SHP77 treated with DMSO at 0.1 percent for 48 hours (cell line): ENCODE data around the gene HAUS6.
"Not testable (repeated sequence)": the region's sequence is repeated elsewhere in the genome, so short reads cannot be mapped to it uniquely, and the experiment has no call there.

Source experiments
- DNase-seq: peaks from one replicate; lab custom pipeline; 2025; lab: John Stamatoyannopoulos, UW

The HAUS6 gene

DNA sequence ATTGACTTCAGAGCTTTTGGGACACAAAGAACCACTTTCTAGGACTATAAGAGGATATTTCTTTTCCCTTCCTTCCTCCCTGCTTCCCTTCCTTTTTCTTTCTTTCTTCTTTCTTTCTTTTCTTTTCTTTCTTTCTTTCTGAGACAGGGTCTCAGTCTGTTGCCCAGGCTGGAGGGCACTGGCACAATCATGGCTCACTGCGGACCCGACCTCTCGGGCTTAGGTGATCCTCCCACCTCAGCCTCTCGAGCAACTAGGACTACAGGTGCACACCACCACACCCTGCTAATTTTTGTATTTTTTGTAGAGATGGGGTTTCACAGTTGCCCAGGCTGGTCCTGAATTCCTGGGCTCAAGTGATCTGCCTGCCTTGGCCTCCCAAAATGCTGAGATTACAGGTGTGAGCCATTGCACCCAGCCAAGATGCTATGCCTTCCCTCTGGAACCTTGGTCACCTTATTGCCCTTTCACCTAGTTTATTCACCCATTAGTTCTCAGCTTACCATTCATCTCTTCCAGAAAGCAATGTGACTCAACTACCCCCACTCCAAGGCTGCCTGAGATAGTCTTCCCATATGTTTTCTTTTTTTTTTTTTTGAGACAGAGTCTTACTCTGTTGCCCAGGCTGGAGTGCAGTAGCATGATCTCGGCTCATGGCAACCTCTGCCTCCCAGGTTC lies 14.5 kb upstream of the HAUS6 start:
- DNase-seq = no peak

DNA sequence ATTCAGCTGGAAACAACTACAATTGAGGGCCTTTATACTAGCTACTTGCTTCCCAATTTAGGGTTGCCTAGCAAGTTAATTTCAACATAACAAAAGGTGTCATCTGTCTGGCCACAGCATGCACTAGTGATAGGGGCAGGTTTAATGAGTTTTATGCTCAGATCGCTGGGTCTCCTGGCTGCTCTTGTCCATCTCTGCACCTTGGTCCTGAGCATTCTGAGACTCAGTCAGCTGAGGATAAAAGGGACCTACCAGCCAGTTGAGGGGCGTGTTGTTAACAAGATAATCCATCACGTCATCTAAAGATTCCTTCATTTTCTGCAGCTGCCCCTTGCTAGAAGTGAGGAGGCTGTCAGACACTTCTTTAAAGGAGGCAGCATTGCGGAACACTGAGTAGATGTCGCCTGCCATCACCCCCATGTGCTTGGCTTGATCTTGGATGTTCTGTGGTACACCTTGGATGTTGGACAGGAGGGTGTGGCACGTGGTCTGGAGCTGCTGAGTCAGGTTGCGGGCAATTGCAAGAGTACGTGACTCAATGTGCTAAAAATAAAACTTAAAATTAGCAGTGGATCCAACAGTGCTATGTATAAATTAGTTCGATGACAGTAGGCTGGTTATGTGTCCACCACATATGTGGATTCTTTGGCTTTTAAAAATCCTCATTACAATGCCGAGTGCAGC lies 13.5 kb upstream of the HAUS6 start:
- no peak for DNase-seq

DNA sequence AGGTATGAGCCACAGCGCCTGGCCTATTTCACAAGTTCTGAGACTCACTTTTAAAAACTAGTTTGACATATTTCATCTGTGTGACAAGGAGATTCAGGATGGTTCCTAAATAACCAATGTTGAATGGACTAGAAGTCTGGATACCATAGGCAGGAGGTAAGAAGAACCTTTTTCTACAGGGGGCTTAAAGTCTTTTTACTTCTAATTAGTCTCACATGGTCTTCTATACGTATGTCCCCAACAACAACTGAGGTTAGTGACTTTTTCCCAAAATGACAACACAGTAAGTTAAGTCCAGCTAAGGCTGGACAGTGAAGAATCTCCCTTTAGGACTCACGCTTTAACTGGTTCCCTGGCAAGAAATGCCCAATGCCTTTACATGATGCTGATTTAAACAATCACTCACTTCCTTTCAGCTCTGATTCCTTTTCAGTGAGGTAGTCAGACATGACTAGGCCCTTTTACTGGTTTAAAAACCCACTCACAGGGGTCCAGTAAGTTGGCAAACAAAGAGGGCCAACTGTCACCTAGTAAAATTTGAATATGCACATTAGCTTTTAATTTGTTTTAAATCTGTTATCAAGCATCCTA lies 12.1 kb upstream of the HAUS6 start:
- DNase-seq = no peak

DNA sequence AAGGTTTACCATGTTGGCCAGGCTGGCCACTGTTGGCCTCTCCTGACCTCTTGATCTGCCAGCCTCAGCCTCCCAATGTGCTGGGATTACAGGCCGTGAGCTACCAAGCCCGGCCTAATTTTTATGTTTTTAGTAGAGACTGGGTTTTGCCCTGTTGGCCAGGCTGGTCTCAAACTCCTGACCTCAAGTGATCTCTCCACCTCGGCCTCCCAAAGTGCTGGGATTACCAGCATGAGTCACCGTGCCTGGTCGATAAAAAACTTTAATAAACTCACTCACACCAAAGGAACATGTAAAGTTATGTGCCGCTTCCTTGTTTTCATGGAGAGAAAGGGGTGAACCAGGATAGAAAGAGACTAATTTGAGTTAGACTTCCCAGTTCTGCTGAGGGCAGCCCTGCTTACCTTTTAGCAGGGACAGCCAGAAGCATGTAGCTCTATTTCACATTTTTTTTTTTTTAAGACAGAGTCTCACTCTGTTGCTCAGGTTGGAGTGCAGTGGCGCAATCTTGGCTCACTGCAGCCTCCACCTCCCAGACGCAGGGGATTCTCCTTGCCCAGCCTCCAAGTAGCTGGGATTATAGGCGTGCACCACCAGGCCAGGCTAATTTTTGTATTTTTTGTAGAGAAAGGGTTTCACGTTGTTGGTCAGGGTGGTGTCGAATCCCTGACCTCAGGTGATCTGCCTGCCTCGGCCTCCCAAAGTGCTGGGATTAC lies 11.4 kb upstream of the HAUS6 start:
- no peak for DNase-seq

DNA sequence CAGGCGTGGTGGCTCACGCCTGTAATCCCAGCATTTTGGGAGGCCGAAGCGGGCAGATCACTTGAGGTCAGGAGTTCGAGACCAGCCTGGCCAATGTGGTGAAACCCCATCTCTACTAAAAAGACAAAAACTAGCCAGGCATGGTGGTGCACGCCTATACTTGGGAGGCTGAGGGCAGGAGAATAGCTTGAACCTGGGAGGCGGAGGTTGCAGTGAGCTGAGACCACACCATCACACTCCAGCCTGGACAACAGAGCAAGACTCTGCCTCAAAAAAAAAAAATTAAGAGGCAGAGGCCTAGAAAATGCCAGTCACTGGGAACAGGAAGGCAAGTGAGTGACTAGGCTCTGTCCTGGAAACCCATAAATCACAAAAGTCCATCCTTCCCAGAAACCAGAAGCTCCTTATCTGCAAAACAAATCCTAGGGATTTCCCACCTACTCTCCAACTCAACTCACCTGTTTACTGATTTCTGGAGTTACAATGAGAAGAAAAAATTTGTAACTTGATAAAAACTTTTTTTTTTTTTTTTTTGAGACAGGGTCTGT lies 10.4 kb upstream of the HAUS6 start:
- not testable (repeated sequence) for DNase-seq

DNA sequence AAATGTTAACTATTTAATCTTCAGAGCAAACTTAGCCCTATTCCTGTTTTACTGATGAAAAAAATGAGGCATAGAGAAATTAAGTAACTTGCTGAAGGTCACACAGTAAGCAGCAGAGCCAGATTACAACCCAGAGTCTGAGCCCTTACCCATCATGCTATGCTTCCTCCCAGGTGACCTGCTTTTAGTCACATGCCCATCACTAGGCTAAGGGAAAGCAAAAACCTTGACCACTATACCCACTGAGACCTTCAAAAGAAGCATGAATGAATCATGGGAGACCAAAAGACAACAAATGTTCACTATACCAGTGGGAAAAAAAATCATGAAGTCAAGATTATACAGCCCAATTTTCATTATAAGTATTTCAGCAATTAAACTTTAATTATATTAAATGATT lies 5.3 kb upstream of the HAUS6 start:
- DNase-seq = no peak

DNA sequence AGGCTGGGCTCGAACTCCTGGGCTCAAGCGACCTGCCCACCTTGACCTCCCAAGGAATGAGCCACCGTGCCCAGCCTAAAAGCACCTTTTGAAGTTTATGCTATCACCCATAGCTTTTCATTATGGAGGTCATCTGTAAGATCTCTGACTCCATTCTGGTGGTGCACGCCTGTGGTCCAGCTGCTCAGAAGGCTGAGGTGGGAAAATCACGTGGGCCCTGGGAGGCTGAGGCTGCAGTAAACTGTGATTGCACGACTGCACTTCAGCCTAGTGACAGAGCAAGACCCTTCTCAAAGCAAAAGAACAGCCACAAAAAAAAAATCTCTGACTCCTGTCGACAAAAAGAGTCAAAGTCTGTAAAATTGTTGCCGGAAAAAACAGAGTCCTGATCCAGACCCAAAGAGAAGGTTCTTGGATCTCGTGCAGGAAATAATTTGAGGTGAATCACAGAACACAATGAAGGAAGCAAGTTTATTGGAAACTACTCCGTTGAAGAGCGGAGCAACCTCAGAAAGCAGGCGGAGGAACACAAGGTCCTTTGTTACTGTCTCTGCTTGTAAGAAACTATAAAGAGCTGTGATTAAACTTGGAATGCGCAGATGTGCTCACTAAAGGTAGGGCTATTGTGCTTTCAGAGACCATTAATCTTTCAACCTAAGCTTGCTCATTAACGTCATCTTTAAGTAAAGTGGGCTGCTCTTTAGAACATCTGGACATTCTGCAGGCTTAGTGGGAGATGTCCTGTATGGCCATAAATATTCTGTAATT lies 2.0 kb upstream of the HAUS6 start:
- DNase-seq = no peak

DNA sequence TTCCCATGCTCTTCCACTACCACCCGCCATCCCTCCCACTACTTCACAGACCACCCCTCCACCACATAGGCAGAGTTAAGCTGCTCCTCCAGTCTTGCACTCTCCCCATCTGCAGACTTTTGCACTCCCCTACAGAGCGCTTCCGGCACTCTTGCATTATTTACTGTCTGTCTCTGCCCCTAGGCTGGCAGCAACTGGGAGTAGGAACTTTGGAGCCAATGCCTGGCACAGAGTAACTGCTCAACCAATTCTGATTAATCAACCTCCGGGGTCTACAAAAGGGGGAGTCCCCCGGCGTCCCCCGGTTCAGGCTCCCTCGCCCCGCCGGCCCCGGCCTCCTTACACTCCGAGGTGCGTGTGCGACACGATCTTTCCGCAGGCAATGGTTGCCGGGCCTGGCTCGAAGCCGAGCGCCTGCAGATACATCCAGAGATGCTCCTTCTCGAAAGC lies 498 bp downstream of the HAUS6 start:
- DNase-seq = no peak

DNA sequence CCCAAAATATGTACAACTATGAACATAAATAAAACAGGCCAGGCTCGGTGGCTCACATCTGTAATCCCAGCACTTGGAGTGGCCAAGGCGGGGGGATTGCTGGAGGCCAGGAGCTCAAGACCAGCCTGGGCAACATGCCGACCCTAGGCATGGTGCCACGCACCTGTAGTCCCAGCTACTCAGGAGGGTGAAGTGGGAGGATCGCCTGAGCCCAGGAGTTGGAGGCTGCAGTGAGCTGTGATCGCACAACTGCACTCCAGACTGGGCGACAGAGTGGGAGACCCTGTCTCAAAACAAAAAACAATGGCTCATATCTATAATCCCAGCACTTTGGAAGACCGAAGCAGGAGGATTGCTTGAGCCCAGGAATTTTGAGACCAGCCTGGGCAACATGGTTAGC lies 1.5 kb downstream of the HAUS6 start:
- DNase-seq = no peak

DNA sequence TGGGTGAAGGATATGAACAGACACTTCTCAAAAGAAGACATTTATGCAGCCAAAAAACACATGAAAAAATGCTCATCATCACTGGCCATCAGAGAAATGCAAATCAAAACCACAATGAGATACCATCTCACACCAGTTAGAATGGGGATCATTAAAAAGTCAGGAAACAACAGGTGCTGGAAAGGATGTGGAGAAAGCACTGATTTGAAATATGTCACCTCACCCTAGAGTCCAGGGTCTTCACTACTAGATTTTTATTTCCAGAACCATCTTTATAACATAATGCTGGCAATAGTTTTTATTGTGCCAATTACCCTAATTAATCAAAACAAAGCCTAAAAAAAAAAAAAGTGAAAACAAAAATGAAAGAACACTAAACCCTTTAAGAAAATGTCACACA lies 5.3 kb downstream of the HAUS6 start:
- not testable (repeated sequence) for DNase-seq

DNA sequence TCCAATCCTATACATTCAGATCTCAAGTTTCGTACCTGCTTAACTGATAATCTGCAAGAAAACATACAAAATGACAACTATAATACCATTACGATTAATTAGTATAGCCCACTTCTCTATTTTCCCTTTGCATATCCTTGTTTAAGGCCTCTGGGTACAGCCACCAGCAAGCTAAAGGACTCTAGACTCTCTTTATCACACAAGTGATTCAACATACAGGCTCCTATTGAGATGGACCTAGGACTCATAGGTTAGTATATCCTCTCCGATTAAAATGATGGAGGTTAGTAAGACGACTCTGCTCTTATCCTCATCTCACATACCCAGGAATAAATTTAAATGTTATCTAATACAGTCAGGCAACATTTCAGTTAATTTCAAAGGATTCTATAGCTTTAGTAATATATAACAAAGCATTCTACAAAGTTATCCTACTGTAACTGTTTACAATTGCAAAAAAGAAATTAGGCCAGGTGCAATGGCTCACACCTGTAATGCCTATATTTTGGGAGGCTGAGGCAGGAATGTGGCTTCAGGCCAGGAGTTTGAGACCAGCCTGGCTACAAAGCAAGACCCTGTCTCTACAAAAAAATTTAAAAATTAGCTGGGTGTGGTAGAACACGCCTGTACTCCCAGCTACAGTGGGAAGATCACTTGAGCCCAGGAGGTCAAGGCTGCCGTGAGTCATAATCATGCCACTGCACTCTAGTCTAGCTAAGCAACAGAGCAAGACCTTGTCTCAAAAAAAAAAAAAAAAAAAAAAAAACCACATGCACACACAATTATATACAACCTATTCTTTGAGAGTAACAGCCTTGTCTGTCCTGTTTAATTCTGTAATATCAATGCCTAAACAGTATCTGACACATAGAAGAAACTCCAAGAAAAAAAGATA lies 15.4 kb downstream of the HAUS6 start:
- no peak for DNase-seq

DNA sequence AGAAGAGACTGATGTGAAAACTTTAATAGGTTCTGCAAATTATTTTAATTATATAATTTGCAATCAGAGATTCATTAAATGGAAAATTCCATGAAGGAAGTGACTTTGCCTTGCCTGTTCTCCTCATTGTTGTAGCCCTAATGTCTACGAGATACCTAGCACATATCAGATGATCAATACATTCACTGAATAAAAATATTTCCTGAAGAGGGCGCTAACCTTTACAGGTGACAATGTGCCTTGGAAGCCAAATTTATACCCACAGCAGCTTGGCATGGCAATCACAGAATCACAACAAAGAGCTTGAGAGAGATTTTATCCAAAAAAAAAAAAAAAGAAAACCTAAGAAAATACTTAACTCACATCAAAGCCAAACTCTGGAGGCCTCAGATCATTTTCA lies 17.4 kb downstream of the HAUS6 start:
- DNase-seq = no peak

DNA sequence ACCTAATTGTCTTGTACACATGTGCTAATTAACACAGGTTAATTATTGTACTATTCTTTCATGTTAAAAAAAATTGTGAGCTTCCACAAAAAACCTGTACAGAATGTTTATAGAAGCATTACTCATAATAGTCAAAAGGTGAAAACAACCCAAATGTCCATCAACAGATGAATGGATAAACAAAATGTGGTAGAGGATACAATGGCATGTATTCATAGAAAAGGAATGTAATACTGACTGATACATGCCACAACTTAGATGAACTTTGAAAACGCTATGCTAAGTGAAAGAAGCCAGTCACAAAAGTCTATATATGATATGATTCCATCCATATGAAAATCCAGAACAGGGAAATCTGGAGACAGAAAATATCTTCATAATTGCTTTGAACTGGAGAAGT lies 27.9 kb downstream of the HAUS6 start:
- DNase-seq = no peak

DNA sequence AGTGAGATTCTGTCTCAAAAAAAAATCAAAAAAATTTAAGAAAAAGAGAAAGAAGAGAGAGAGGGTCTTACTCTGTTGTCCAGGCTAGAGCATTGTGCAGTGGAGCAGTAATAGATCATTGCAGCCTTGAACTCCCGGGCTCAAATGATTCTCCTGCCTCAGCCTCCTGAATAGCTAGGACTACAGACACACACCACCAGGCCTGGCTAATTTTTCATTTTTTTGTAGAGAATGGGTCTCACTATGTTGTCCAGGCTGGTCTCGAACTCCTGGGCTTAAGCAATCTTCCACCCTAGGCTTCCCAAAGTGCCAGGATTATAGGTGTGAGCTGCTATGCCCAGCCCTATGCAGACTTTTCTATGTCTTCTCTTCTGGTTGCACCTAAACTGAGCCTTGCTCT lies 28.5 kb downstream of the HAUS6 start:
- no peak for DNase-seq

DNA sequence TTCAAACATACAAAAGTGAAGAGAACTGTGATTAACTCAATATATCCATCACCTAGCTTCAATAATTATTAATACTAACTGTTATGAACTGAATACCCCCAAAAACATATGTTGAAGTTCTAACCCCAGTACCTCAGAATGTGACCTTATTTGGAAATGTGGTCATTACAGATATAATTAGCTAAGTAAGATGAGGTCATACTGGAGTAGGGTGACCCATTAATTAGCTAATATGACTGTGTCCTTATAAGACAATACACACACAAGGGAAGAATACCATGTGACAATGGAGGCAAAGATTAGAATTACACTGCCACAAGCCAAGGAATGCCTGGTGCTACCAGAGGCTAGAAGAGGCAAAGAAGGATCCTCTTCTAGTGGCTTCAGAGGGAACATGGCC lies 45.7 kb downstream of the HAUS6 start:
- DNase-seq = no peak

DNA sequence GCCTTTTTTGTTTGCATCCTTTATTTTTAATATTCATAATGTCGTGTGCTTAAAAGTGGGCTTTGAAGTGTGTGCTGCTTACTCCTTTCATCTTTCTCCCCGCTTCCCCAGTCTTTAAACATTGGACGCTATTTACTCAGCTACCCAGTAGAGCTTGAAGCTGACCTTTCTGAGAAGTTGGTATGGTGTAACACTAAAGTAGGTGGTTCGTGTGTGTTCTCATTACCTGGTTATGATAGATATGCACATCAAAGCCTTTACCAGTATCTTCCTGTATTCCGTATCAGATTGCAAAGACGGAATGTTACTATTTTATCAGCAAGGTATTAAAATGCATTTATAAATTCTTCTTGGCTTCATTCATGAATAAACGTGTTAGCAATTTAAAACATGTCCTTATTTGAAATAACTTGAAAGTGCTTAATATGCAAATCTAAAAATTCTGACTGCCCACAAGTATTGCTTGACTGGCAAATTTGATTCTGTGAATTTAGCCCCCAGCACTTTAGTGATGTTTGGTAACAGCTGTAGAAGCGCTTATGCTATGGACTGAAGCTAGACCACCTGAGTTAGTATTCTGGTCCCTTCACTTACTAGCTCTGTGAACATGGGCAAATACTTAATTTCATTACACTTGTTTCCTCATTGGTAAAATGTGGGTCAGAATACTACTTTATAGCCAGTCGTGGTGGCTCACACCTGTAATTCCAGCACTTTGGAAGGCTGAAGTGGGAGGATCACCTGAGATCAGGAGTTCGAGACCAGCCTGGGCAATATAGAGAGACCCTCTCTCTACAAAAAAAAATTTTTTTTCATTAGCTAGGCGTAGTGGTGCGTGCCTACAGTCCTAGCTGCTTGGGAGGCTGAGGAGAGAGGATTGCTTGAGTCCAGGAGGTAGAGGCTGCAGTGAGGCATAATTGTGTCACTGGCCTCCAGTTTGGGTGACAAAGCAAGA lies 51.8 kb downstream of the HAUS6 start:
- no peak for DNase-seq

DNA sequence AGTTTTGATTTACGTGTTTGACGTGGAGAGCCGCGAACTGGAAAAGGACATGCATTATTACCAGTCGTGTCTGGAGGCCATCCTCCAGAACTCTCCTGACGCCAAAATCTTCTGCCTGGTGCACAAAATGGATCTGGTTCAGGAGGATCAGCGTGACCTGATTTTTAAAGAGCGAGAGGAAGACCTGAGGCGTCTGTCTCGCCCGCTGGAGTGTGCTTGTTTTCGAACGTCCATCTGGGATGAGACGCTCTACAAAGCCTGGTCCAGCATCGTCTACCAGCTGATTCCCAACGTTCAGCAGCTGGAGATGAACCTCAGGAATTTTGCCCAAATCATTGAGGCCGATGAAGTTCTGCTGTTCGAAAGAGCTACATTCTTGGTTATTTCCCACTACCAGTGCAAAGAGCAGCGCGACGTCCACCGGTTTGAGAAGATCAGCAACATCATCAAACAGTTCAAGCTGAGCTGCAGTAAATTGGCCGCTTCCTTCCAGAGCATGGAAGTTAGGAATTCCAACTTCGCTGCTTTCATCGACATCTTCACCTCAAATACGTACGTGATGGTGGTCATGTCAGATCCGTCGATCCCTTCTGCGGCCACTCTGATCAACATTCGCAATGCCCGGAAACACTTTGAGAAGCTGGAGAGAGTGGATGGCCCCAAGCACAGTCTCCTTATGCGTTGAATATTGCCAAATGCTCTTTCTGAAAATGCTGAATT lies 52.6 kb downstream of the HAUS6 start:
- DNase-seq = no peak

DNA sequence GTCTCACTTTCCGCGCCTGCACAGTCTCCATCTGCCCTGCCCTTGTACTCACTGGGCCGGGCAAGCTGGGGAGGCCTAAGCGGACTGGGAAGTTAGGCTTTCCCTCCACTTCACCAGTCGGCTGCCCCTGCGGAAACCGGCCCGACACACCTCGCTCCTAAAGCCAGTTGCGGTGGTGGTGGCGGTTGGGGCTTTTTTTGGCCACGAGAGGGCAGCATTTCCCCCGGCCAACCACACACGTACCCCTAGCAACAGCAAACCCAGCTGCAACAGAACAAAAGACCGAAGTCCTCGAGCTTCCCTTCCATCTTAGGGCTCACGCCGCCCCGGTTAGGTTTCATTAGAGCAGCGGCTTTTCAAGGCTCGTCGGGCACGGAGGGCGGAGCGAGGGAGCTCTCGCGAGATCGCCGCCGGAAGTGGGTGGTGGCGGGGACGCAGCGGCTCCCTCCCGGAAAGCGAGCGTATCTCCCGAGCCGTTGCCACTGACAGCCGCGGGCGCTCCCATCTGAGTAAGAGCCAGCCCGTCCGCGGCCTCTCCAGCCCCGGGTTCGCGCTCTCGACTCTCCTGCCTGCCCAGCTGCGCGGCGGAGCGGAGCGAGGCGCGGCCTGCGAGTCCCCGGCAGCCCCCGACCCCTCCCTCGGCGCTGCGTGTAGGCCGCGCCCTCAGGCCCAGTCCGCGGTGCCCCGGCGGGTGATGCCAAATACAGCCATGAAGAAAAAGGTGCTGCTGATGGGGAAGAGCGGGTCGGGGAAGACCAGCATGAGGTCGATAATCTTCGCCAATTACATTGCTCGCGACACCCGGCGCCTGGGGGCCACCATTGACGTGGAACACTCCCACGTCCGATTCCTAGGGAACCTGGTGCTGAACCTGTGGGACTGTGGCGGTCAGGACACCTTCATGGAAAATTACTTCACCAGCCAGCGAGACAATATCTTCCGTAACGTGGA lies 53.5 kb downstream of the HAUS6 start, which contains the start of gene RRAGA:
TSS of gene RRAGA (plus strand) at position 462 of the 951 bp plus-strand sequence. CDS start at position 695, 233 bp downstream.
- peak; percentile 50 for DNase-seq
